GM11168 (cell line): ENCODE results near the gene LMF1.

ENCODE experiments used
- in situ Hi-C: fragments of 300-500 bp; cut with MboI; formaldehyde crosslinking; loops from one replicate; pipeline ENCODE4 v1.12.0; 2022; ENCODE audit warnings: low sequenced_read_pairs; ENCODE audit not compliant: unreplicated experiment

LMF1 gene

DNA sequence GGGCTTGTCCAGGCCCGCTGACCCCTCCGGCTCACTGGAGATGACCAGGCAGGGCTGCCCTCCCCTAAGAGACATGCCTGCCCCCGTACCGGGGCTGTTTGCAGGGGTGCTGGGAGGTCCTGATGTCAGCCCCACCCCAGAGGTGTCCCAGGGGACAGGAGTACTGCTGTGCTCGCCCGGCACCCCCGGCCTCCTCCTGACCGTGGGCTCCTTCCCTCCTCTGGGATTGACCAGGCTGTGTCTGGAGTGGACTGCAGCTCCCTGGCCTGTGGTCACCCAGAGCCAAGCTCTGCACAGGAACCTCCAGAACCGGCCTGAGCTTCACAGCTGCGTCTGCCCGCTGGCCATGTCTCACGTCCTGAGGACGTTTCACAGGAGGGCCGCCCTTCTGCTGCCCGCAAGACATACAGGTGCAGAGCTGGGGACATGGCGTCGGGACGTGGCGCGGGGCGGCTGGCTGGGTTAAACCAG lies 53.2 kb downstream of the LMF1 start:
- in situ Hi-C loops: no loop called here

DNA sequence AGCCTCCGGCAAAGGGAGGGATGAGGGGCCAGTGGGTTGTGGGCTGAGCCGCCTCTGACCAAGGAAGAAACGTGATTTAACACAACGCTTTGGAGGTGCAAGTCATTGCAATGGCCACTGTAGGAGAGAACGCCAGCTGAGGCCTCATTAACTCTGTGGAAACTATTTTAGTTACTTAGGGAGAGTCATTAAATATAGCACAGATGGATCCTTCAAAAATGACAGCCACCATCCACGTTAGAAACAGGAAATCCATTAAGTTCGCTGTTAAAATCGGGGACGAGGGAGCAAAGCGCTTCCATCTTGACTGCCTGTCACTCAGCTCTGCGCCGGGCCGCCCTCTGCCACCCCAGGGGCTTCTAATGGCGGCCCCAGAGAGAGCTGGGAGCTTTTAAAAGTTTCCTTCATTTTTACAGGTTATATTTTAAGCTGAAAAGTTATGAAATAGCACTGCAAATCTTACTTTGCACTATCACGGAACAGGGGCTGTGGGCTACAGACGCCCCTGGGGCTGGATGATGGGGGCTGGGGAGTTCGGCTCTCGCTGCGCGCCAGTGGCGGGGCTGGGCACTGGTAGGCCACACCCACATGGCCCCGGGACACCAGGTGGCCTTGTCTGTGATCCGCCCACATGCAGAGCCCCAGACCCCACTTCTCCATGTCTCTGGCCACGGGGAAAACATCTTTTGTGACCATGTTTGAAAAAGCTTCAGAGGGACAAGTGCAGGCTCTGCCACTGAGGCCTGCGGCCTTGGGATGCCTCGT lies 54.6 kb downstream of the LMF1 start:
- in situ Hi-C loops: no loop called here

DNA sequence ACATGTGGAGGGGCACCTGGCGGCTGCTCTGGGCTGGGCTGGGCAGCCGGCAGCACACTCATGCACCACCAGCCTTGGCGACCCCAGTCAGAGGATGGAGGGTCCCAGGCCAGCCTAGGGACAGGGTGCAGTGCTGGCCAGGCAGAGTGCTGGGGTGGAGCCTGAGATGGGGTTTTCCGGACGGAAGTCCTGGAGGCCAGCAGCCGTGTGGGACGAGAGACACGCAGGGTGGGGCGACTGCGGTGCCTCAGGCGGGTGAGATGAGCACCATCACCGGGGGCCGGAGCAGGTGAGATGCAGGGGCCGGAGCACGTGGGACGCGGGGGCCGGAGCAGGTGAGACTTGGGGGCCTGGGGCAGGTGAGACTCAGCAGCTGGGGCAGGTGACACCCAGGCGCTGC lies 55.2 kb downstream of the LMF1 start:
- in situ Hi-C loops: no loop called here

DNA sequence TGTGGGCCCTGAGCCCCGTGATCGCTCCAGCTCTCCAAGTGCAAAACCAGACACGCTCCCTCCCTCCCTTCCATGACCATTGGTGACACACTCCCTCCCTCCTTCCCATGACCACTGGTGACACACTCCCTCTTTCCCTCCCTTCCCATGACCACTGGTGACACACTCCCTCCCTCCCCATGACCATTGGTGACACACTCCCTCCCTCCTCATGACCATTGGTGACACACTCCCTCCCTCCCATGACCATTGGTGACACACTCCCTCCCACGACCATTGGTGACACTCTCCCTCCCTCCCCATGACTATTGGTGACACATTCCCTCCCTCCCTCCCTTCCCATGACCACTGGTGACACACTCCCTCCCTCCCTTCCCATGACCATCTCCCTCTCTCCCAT lies 56.3 kb downstream of the LMF1 start:
- in situ Hi-C loops: no loop called here

DNA sequence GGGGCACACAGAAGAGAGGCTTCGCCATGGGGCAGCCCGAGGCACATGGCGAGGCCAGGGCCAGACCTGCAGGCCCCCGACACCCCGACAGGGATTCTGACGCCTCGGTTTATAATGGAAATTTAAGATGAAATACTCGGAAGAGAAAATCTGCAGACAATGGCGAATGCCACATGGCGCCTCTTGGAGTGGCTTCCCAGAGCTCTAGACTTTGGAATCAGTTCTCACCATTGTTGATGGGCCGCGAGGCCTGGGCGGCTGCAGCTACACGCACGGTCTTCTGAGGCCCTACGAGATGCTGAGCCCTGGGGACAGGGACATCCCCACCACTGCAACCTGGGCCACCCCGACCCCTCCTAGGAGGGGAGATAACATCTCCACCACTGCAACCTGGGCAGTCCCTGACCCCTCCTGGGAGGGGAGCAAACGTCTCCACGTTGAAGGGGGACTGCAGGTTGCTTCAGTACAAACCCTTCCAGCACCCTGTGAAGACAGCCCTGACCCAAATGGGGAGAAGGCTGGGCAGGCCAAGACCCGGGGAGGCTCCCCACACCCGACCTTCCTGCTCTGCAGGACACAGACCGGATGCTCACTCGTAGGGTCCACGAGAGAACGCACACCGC lies 56.9 kb downstream of the LMF1 start:
- in situ Hi-C loops: no loop called here

DNA sequence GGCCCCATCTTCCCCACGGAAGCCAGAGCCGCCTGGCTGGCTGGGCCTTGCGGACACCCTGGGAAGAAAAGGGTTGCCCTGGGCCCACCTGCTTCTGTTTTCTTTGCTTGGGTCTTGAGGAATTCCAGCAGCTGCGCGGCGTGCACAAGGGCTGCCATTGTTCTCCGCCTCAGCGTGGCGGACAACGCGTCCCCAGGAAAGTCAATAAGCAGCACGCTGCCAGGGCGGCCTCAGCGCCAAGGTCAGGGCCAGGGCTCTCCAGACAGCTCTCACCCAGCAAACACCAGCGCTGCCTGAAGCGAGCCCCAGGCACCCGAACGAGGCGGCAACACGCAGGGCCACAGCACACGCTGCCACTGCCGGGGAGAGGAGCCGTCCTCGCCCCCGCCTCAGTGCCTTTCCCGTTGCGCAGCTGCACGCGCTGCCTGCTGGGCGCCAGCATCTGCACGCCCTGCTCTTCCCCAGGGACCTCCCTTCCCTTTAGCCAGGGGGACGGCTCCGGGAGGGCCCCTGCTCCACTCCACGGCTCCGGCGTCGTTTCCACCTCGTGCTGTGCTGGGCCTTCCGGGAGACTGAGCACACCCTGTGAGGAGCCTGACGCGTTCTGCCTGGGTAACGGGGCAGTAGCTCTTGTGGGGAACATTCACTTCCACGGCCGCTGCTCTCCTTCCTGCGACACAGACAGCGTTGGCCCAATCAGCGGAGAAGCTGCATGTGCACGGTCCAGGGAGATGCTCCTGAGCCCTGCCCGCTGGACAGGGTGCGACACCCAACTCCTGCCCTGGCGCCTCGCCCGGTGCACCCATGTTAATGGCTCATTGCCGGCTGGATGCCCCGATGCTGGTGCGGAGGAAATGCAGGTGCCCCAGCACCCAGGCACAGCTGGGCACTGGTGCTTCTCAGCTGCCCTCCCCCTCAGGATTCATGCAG lies 57.8 kb downstream of the LMF1 start:
- in situ Hi-C loops: no loop called here

DNA sequence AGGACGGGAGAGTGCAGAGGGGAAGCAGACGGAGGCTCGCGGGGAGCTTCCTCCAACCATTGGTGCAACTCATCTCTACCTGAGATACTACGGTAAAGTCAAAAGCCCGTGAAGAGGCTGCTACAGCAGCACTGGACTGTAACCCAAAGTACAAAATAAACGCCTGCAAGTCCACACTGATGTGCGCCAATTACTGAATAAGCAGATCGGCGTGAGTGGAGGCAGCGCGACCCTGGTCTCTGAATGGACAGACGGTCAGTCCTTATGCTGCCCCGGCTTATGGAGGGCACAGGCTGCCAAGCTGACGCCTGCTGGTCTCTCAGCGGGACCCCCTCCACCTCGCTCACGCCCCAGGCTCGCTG lies 58.5 kb downstream of the LMF1 start:
- in situ Hi-C loops: no loop called here

DNA sequence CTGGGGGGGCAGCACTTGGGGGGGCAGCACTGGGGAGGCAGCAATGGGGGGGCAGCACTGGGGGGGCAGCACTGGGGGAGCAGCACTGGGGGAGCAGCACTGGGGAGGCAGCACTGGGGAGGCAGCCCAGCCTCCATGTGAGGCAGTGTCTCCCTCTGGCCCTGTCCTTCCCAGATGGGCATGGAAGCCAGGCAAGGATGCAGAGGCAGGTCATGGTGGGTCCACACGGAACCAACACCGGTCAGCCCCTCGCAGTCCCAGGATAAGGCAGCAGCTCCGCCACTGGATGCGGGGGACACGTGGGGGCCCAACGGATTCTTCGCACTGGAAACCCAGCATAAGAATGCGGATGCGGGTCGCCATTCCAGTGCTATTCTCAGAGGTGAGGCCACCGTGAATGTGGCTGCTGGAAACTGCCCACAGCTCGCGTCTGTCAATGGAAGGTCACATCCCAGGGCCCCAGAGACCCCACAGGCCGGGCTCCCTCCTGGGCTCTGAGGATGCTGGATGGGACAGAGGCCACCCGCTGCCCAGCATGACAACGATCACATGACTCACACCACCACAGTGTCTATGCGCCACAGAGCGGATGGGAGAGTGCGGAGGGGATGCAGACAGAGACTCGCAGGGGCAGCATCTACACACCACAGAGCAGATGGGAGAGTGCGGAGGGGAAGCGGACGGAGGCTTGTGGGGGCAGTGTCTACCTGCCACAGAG lies 59.0 kb downstream of the LMF1 start:
- in situ Hi-C loops: no loop called here

DNA sequence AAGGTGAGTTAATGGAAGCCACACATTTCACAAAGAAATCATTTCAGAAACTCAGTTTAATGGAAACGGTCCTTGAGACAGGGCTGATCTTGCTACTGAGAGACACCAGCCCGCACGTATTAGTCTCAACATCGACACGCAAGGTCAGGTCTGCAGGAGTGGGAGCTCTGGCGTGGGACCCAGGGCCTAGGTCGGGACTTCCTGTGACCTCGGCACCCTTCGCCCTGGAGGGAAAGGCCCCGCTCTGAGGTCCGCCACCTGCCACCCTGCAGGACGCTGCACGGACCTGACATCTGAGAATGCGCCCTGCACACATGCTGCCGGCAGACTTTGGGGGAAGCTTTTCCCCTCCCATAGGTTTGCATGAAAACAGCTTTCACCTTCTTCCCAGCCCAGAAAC lies 59.7 kb downstream of the LMF1 start:
- in situ Hi-C loops: no loop called here

DNA sequence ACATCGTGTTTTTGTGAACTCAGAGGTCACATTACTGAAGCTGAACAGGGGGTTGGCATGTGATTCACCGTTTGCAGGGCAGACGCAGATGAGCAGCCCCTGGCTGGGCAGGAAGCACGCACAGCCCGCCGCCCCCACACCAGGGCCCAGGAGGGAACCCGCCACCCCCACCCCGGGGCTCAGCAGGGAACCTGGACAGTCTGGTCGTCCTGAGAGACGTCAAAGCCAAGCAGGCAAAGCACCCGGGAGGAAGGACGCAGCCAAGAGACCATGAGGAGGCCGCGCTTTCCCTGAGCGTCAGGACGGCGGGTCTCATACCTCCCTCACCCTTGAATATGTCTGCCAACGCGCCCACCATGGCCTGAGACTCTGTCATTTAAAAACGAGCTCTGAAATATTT lies 60.6 kb downstream of the LMF1 start:
- in situ Hi-C loops: no loop called here

DNA sequence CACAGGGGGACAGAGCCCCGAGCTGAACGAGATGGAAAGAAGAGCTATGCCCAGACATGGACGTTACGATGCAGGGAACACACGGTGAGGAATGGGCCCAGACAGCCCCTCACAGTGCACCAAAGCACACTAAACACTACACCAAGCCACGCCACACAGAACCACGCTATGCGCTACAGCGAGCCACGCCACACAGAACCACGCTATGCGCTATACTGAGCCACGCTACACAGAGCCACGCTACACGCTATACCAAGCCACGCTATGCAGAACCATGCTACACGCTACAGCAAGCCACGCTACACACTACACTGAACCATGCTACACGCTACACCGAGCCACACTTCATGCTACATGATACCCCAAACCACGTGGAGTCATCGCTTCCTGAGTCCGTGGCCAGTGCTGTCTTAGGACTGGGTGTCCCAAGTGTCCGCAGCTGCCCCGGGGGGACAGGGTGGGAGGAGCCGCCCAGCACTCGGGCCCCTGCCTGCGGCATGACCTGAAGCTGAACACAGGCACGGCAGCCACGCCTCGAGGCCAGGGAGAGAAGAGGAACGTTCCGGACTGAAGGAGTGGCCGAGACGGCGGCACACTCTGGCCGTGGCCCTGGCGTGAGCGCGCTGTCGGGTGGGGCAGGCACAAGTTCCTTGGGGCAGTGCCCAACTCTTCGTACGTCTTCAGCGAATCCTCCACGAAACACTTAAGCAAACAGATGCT lies 61.3 kb downstream of the LMF1 start:
- in situ Hi-C loops: no loop called here

DNA sequence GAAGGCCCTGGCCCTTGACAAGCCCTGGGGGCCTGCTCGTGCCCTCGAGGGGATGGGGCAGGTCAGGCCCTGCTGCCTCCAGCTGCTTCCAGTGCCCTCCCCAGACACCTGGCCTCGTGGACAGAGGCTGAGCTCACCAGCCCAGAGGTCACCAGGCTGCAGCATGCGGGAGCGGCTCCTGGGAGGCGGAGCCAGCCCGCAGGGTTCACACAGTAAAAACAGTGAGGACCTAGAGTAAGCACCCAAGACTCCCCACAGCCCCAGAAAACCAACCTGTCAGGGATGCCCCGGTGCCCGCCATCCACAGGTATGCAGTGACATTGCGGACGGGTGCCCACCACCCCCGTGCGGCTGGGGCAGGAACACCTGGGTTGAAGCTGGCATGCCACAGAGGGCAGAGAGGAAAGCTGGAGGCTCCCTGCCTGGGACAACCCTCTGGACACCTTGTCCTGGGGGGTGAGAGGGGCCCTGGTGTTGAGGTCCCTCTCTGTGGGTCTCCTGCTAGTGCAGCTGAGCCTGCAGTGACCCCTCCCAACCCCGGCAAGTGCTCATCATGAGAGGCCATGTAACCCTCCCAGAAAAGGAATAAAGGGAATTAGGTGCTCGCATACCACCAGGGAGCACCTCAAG lies 62.1 kb downstream of the LMF1 start:
- in situ Hi-C loops: no loop called here

DNA sequence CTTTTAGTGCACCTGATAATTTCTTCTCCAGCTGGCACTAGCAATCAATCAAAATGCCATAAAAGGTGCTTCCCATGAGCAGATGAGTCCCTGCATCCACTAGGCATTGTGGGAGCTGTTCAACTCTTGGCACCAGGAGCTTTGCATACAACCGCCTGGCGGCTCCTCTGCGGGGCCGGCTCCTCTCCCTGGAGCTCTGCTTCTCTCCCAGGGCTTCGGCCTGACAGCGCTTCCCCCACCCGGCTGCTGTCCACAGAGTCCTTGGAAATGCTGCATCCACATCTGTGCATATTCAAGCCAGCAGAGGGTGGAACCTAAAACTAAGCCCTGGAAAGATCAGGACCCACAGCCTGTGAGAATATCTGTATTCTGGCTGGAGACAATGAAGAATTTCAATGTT lies 62.9 kb downstream of the LMF1 start:
- in situ Hi-C loops: no loop called here

DNA sequence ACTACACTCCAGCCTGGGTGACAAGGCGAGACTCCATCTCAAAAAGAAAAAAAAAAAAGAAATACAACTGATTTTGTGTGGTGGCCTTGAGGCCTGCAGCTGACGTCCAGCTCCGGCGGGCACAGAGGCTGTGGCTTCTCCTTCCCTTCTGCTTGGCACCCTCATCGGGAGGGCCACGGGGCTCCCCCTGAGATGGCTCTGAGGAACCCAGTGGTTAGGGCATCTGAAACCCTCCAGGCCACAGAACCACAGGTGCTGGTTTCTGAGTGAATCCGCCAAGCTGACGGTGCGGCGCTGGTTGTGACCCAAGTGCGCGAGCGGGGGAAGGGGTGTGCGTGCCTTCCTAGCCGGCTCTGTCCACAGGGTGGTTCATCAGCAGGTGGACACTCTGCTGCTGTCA lies 63.4 kb downstream of the LMF1 start:
- in situ Hi-C loops: no loop called here

DNA sequence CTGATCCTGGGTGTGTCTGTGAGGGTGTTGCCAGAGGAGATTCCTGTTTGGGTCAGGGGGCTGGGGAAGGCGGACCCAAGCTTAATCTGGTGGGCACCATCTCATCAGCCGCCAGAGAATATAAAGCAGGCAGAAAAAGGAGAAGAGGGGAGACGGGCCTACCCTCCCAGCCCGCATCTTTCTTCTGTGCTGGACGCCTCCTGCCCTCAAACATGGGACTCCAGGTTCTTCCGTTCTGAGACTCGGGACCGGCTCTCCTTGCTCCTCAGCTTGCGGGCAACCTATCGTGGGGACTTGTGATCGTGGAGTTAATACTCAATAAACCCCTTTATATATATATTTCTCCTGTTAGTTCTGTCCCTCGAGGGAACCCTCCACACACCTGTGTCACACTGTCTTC lies 64.5 kb downstream of the LMF1 start:
- in situ Hi-C loops: no loop called here

DNA sequence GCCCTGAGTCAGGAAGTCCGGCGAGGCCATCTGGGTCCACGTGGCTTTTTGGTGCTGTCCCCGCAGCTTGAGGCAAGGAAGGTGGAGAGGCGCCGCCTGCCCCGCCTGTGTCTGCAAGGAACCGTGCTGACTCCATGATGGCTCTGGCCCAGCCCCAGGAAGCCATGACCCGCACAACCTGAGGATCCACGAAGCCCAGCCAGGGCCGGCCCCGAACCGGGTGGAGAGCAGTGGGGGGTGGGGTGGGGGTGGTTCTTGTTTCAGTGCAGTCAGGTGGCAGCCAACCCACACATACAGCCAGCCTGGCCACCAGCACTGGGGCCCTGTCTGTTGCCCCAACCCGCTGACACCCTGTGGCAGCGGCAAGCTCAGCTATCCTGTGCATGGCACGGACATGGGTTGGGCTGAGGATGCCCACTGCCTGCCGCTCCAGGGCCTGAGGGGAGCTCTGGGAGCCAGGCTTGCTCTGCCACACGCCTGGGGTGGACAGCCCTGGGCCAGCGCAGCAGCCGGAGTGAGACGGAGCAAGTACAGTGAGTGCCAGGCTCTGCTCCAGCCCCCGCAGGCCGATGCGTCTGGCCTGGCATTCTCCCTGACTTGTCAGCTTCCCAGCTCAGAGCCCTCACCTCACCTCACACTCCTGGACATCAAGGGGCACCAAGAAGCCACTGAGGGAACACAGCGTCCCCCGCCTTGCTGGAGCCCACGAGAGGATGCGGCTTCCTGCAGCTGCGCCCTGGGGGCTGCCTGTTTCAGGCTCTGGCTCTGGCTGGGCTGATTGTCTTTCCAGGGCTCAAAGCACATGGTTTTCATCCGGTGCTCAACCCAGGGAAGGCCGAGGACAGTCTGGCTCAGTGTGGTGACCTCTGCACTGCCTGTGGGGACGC lies 68.8 kb downstream of the LMF1 start:
- in situ Hi-C loops: no loop called here

DNA sequence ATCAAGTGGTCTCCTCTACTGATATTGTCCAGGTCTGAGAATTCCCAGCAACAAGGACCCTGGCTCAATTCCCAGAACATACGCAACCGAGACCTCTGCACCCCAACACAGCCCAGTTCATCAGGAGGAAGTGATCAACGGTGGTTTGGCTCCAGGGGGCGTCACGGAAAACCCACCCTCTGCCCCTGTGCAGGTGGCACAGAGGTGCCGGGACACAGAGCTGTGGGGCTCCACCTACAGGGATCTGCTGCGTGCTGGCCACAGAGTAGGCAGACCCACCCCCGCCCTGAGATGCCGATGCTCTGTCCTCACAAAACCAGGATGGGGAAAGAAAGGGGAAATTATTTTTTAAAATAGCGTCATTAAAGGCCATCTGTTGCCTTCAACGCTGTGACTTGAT lies 69.6 kb downstream of the LMF1 start:
- in situ Hi-C loops: no loop called here

DNA sequence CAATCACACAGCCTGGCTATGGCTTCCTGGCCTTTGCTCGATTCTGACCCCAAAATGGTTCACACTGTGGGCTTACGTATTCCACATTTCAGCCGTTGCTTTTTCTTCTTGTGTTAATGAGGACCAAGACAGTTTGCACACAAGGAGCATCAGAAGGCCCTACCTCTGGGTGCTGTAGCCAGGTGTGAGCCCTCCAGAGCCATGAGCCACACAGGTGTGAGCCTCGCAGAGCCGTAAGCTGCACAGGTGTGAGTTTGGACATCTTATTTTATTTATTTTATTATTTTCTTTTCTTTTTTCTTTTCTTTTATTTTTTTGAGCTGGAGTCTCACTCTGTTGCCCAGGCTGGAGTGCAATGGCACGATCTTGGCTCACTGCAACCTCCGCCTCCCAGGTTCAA lies 70.6 kb downstream of the LMF1 start:
- in situ Hi-C loops: no loop called here

DNA sequence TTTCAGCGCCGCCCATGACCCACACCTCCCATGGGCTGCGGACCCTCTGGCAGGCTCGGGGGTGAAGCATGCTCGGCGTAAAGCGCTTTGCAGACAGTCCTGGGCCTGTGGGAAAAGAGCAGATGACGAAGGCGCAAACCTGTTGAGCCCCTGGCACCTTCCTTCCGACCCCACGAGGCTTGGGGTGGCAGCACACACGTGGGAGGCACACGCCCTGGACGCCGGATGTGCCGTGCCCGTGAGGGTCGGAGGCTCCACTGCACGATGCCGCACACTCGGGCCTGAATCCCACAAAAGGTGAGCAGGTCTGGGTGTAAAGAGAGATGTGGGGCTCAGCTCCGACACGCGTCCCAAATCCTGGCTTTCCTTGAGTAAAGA lies 71.1 kb downstream of the LMF1 start:
- in situ Hi-C loops: no loop called here
